B cell (primary cell): ENCODE measurements around the gene KCND3.

Experiments
- CTCF ChIP-seq: fragments of 200-600 bp; IDR thresholded peaks from one replicate; pipeline ENCODE4 v1.8.0; 2022; ENCODE audit warnings: antibody characterized with exemption, mild to moderate bottlenecking
- EZH2 ChIP-seq: IDR thresholded peaks from 2 replicates; pipeline ENCODE4 v1.6.1; 2012; ENCODE audit warnings: borderline replicate concordance, low read depth, mild to moderate bottlenecking, moderate library complexity, low read length; ENCODE audit not compliant: insufficient read depth, poor library complexity, severe bottlenecking

GRCh38 chr1:112011202-112011601, 21.7 kb upstream of the KCND3 start:
- TF ChIP-seq CTCF (no peak), EZH2 (no peak)
